ENCODE data around the gene PDE4D.
"Not testable (repeated sequence)": the region's sequence is repeated elsewhere in the genome, so short reads cannot be mapped to it uniquely, and the experiment has no call there.

Gene PDE4D

GRCh38 chr5:59798862-59799667 is 94.5 kb downstream of the PDE4D start:
- DNase-seq: peak; percentile 39

GRCh38 chr5:59795141-59795540 is 98.4 kb downstream of the PDE4D start:
- DNase-seq: no peak

DNA sequence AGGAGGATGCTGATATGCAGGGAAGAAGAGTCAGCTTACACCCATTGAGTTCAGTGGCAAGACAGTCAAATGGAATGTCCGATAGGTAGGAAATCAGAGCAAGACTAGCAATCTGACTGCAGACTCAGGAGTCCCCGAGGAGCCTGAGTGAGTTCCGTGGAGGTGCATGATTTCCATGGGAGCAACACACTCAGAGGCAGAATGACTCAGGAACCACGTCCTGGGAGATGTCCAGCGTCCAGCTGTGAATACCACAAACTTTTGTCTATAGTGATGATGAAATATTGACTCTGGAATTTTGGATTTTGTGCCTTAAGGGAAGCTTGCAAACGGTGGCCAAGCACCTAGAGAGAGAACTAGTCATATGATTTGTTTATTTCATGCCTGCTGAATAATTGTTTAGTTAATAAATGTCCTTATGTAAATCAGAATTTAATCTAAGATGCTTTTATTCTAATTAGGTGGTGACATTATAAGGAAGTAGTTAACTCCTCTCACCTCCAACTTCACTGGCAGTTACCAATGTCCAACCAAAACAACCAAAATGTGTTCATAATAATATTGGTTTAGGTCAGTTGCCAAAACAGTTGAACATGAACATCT is 100.4 kb downstream of the PDE4D start:
- DNase-seq: no peak

- no peak for DNase-seq
These were observed 101.9 kb downstream of the PDE4D start for GRCh38 chr5:59791617-59792016.

- no peak for DNase-seq
These were observed 102.6 kb downstream of the PDE4D start for GRCh38 chr5:59790776-59791475.

DNA sequence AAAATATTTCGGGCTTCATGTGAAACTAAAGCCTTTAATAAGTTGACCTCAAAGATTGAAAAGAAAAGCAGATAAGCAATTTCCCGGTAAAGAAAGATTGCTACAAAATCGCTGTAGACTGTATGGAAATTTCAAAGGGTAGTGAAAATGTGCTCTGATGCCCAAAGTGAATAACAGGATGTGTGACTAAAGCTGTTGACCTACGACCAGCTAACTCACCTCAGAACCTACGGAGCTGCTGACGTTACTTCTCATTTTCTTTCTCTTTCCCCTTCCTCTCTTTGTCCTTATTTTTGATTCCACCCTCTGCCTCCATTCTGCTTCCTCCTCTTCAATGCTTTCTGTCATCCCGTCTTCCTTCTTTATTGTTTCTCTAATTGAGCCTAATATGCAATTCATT is 103.2 kb downstream of the PDE4D start:
- DNase-seq: no peak

GRCh38 chr5:59789894-59790293 is 103.6 kb downstream of the PDE4D start:
- DNase-seq: no peak

DNA sequence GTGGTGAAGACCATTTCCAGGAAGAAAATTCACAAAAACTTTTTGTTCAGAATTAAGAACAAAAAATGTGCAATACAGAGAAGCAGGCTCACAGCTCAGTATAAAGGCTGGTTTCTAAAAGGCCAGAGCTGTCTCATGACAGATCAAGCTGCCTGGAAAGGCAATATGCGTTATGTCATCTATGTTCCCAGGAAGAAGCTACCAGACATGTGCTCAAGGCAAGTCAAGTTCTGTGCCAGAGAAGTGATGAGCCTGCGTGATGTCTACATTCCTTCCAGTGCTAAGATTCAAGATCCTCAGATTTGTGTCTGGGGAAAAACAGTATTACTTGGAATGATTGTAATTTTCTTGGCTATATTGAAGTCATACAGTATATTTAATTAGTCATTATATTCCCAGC is 104.3 kb downstream of the PDE4D start:
- no peak for DNase-seq

GRCh38 chr5:59786334-59786805 is 107.2 kb downstream of the PDE4D start:
- DNase-seq: no peak

DNA sequence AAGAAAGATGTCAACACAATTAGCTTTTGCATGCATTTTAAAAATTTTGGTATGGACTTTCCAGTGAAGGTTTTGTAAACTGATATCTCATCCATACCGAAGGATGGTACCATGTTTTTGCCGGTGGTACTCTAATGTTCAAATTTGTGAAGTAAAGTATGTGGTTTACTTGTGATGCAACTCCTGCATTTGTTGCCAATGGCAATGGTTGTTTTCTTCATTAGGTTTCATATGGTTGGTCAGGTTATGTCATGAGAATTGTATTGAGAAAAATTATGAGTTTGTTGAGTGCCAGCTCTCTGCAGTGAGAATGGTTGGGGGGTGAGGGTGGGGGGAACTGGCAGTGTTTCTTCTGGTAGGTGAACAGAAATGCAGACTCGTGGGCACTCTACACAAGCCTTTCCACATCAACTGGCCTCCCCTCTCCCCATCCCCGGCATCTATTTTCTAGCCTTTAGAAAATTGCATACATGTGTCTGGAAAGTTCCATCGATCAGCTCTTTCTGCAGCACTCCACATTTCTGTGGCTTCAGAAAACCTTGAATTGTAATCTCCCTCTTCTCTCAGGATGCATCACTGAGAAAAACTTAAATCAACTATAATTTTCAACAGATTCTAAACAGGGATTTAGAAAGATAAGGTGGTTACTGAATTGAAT is 107.7 kb downstream of the PDE4D start:
- no peak for DNase-seq

- not testable (repeated sequence) for DNase-seq
These were observed 108.8 kb downstream of the PDE4D start for GRCh38 chr5:59784708-59785107.

DNA sequence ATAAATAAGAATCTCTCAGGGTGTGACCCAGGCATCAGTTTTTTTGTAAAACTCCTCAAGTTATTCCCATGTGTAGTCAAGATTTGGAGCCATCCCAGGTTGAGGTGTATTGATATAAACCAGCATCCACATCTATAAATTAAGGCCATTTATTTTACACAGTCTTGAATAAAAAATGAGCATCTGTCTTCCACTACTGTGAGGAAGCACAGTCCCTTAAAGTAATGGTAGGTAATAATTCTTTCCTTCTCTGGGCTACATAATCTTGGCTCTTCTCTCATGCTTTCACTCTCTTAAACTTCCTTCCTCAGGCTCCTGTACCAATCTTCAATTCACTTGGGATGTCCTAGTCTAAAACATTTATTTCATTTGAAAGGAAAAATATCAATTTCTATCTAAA is 110.3 kb downstream of the PDE4D start:
- no peak for DNase-seq

- DNase-seq: no peak
These were observed 110.7 kb downstream of the PDE4D start for GRCh38 chr5:59782856-59783255.

DNA sequence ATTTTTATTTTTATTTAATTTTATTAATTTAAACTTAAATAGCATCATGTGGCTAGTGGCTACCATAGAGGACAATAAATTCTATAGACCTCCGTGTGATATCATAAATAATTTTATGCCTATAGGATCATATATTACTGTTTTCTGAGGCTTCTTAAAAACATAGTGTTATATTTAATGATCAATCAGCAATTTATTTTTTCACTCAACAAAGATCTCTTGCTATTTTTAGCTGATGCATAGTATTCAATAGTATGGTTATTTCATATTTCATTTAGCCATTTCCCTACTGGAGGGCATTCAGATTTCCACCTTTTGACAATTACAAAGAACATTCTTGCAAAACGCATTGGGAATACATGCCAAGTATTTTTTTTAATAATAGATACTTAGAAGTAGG is 114.1 kb downstream of the PDE4D start:
- DNase-seq: no peak

DNA sequence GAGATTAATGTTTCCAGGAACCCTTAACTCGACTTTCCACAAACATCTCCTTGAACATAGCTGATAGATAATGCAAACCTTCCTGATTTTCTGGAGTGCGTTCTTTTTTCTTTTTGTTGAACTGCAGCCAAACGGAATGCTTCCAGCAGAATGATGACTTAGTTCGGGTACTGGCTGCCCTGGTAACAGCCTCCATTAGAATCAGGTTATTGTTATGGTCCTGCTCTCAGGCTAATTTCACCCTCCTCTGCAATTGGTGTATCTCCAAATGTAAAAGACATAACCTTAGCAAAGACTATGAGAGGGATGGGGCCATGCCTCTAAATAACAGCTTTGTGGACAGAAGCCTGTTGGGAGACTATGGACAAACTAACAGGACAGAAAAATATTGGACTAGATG is 116.5 kb downstream of the PDE4D start:
- no peak for DNase-seq

- no peak for DNase-seq
These were observed 120.2 kb downstream of the PDE4D start for GRCh38 chr5:59773294-59773693.

- no peak for DNase-seq
These were observed 120.8 kb downstream of the PDE4D start for GRCh38 chr5:59772757-59773156.

DNA sequence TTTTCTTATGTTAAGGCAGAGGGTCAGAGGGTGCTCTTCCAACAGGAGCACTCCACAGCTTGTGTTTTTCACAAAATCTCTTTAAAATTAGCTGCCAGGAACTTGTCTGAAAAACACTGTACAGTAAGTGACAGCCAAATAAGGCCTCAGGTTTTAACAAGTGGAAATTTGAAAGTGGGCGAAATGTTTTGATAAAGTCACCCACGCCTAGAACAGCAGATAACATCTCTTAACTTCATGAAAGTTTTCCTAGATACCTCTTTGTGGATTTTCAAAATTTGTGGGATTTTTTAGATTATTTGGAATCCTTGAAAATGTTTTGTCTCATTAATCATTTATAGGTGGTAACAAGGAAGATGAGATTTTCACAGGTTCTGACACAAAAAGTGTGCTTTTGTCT is 121.3 kb downstream of the PDE4D start:
- no peak for DNase-seq

- no peak for DNase-seq
These were observed 122.6 kb downstream of the PDE4D start for GRCh38 chr5:59770953-59771352.

- DNase-seq: no peak
These were observed 123.7 kb downstream of the PDE4D start for GRCh38 chr5:59769832-59770231.

GRCh38 chr5:59769041-59769360 is 124.5 kb downstream of the PDE4D start:
- DNase-seq: no peak

DNA sequence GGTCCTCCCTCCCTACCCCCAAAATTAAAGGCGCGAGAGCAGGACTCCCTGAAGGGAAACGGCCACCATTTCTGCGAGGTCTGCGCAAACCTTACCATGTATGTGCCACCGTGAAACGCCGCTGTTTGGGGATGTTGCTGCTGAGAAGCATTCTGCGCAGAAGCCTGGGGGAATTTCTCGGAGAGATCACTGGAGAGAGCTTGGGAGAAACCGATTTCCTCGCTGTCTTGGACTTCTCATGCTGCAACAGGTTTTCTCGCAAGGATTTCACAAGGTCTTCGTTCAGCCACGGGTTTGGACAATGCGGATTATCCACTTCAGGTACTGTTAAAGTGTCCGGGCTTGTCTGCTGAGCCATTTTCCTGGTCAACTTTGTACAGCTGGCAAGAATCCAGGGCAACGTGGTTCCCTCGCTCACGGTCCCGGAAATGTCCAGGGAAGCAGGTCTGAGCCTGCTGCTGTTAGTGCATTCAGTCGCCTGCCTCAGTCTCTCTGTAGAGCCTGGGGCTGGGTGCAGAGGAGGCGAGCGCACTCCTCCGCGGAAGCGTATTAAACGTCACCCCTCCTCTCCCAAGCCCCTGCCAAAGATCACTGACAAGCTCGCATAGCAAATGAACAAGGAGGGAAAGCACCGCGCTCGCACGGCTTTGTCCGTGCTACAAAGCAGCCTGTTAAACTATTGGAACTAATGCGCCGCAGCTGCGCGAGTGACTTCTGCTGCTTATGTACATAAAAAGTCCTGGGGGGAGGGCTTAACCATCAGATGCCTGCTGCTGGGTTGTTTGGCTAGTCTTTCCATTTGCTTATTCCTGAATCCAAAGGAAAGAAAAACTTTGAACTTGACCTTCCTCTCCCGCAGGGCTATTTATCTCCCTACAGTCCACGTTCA is 125.1 kb downstream of the PDE4D start:
- DNase-seq: peak; percentile 70
